GM12872 (cell line): ENCODE results near the gene DENND11.

Experiments
- TF ChIP-seq, protein P1 (sequence below): IDR thresholded peaks from 3 replicates; pipeline ENCODE4 v1.5.1; 2011; ENCODE audit warnings: low read depth, mild to moderate bottlenecking, low read length, moderate library complexity; ENCODE audit not compliant: insufficient read depth

DENND11 gene

DNA sequence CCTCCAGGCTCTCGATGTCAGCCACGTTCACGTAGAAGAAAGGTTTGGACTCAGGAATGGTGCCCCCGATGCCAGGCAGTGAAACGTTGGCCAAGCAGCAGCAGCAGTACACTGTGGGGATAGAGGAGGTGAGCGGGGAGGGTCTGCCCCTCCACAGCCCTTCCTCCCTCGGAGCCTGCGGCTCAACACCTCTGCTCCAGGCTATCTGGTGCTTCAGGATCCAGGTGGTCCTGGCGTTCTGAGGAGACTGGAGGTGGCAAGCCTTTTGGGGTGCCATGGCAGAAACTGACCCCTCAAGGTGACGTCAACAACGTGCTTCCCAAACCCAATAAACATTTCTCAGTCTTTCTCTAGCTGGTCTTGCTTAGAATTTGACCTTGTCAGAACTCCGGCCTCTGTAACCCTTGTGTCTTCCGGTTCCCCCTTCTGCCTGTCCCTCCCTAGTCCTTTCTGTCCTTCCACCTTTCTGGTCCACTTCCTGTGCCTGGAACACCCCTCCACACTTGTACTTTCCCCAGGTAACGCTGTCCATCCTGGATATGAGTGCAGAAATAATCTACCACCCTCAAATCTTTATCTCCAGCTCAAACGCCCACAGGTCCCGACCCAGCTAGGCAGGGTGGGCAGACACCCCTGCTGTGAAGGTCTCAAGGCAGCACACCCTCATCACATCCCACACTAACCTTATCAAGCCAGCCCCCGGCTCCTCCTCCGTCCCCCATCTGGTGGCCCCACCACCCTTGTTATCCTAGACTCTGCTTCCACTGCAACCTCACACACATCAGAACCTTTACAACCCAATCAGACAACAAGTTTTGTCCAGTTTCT, 36.5 kb downstream of the DENND11 start:
- TF ChIP-seq, protein P1, sequence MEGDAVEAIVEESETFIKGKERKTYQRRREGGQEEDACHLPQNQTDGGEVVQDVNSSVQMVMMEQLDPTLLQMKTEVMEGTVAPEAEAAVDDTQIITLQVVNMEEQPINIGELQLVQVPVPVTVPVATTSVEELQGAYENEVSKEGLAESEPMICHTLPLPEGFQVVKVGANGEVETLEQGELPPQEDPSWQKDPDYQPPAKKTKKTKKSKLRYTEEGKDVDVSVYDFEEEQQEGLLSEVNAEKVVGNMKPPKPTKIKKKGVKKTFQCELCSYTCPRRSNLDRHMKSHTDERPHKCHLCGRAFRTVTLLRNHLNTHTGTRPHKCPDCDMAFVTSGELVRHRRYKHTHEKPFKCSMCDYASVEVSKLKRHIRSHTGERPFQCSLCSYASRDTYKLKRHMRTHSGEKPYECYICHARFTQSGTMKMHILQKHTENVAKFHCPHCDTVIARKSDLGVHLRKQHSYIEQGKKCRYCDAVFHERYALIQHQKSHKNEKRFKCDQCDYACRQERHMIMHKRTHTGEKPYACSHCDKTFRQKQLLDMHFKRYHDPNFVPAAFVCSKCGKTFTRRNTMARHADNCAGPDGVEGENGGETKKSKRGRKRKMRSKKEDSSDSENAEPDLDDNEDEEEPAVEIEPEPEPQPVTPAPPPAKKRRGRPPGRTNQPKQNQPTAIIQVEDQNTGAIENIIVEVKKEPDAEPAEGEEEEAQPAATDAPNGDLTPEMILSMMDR: no peak

DNA sequence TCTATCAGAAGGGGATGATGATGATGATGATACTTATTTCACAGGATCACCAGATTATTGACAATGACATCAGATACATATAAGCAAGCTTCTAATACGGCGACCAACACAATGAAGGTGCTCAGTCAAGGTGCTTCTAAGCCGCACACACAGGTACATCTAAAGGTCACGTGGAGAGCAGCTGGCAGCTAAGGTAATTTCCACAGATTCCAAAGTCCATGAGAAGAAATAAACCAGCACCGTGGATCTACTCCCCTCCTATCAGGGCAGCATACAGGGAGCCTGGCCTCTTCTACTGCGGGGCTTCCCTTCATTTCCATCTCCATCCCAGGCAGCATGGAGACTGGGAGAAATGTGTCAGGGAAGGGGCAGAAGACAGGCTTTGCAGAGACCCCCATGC, 37.5 kb downstream of the DENND11 start:
- TF ChIP-seq, protein P1: no peak

DNA sequence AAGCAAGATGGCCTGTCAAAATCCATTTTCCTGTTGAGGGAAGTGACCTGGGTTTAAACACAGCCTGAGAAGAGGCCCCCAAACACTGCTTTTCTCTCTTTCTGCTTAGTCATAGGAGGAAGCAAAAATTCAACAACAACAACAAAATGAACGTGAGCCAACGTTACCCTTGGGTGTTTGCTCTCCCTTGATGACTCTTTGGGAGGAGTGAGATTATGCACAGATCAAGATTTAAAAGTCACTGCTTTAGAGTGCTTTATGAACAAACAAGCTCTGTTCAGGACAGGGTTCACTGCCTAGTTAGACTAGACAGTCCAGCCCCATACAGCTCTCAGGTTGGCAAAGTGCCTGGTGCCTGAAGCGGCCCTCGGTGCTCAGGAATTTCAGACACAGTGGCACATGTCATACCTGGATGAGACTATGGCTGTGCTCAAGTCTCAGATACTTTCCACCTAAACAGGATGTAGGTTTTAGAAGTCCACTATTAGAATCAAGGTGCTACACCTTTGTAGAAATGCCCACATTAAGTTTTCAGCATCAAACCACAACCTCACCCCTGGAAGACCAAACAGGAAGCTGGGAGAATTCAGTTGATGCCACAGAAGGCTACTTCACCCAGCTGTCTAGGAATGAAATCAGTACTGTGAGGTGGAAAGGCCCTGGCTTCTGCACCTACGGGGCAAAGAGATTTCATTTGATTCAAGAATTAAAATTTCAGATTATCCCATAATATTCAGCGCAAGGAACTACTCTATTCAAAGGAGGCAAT, 38.7 kb downstream of the DENND11 start:
- TF ChIP-seq, protein P1: no peak

DNA sequence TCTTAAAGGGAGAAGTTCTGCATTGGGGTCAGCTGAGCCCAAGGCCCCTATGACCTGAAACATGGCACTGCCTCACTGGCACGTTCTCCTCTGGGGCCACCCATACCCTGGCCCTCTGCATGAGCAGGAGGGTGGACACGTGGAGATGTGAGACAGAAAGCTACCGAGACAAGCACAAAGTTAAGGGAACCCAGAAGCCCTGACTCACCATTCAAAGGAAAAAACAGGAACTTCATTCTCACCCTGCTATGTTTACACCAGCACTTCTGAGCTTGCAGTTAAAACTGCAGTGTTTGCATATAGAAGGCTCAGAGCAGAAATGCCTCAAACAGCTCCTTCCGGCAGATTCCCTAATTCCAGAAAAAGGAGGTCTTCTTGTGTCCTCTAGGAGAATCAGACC, 41.7 kb downstream of the DENND11 start:
- TF ChIP-seq, protein P1: no peak

DNA sequence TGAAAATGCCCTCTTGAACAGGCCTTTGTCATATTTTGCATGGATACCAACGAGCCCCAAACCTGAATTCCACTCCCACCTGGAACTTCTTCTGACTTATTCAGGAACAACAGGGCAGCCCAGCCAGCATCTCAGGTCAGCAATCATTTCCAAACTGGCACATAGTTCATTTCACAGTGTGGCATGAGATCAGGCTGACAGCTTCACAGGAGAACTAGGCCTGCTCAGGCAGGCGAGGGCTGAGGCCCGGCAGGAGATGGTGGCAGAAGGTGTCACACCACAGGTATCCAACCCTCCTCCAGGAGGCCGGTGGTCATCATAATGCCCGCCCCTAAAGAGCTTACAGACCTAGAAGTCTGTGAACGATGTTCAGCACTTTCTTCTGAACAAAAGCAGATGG, 42.5 kb downstream of the DENND11 start:
- TF ChIP-seq, protein P1: no peak

DNA sequence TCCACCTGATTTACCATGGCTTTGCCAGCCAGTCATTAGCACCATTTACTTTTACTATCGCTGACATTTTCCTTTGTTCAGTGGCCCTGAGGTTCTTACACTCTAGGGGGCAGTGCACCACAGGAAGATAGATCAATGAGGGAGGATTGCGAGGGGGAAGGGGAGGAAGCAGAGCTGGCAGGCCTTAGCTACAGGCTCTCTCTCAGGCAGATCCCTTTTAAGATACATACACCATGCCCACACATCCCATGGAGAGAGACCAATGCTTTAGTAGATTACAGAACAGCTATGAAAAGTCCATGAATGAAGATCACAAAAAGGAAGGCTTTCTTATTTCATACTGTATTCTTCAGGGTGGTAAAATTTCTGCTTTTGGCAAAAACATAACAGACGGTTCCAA, 47.4 kb downstream of the DENND11 start:
- TF ChIP-seq, protein P1: peak; percentile 72

DNA sequence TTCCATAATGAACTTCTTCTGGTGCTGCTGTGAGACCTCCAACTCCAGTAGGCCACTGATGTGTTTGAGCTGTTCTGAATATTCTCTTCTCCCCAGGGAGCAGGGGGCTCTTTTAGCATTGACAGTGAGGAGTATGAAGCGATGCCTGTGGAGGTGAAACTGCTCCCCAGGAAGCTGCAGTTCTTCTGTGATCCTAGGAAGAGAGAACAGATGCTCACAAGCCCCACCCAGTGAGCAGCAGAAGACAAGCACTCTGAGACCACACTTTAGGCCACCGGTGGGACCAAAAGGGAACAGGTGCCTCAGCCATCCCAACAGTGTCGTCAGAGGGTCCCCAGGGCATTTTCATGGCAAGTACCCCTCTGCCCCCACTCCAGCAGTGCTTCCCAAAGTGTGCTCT, 49.3 kb downstream of the DENND11 start:
- TF ChIP-seq, protein P1: no peak
